Stimulated activated CD4-positive, alpha-beta T cell treated with anti-CD3 and anti-CD28 coated beads, Interleukin-1b, Interleukin-23, amount 100 ng/mL, for 1 hour (primary cell): ENCODE measurements around the gene PUSL1.

ENCODE experiments used
- DNase-seq, 2 donors: peaks; one replicate each; pipeline ENCODE4 v3.0.0-alpha.2; 2020; ENCODE audit warnings: low read depth in 2 of 2

Gene PUSL1

GRCh38 chr1:1340791-1341548, 32.6 kb downstream of the PUSL1 start:
- DNase-seq, result no peak

- no peak for DNase-seq
Measured at GRCh38 chr1:1341549-1342021, 33.2 kb downstream of the PUSL1 start.

GRCh38 chr1:1342061-1342562, 33.7 kb downstream of the PUSL1 start:
- DNase-seq, result no peak

- DNase-seq, result no peak
Measured at GRCh38 chr1:1342584-1343115, 34.3 kb downstream of the PUSL1 start.

DNA sequence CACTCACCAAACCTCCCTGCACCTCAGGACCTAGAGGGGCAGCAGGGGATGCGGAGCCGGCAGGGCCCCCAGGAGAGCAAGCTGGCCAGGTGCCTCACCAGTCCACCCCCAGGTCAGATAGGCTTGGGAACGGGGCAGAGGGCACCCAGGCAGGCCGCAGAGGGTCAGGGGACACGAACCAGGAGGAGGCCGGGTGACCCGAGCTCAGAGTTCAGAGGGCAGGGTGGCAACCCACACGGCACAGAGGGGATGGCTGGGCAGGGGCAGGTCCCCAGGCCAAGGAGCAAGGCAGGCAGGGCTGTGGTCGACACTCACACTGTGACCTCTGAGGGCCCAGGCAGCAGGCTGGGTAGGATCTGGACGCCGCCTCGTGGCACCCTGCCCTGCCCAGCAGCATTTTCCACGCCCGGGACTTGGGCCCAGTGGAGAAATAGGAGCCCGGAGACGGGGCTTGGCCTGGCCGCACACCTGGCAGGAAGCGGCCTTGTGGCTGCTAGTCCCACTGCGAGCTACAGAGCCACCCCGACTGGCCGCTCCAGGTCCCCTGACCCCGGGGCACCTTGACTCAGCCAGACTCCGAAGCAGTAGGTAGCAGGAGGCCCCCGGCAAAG, 35.5 kb downstream of the PUSL1 start:
- no peak for DNase-seq

DNA sequence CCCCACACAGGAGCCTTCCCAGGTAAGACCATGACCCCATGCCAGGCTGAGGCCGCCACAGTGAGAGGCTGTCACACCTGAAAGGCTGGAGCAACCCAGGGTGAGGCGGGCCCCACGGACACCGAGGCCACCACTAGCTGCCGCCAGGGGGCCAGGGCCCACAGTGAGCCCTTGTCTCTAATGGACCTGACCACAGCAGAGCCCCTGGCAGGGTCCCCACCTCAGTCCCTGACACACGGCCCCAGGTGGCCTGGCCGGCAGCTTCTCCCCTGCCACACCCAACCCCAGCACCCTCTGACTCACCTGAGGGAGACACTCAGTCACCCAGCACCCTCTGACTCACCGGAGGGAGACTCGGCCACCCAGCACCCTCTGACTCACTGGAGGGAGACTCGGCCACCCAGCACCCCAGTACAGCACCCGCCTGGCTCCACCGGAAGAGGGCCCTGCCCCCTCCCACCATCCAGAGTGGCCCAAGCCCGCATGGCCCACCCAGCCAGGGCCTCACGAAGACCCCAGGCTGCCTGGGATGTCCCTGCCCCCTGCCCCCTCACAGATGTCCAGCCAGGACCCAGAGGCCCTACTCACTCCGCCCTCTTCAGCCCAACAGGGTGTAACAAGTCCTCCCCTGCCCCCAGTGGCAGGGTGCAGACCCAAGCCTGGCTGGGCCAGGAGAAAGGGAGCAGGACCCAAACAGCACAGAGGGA, 36.4 kb downstream of the PUSL1 start:
- no peak for DNase-seq

DNA sequence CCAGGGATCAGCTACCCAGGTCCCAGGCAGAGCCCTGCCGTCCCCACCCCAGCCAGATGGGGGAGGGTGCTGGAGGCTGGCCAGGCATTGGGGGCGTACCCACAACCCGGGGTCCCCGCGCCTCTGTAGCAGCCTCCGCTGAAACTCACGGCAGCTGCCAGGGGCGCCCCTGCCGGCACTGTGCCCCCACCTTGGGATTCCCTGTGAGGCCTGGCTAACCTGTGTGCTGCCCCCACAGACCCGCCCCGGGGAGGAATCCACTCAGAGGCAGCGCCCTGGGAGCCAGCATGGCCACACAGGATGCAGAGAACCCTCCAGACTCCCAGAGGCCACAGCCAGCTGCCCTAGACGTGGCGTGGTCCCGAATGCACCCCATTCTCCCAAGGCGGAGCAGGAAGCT, 37.0 kb downstream of the PUSL1 start:
- DNase-seq, result no peak

DNA sequence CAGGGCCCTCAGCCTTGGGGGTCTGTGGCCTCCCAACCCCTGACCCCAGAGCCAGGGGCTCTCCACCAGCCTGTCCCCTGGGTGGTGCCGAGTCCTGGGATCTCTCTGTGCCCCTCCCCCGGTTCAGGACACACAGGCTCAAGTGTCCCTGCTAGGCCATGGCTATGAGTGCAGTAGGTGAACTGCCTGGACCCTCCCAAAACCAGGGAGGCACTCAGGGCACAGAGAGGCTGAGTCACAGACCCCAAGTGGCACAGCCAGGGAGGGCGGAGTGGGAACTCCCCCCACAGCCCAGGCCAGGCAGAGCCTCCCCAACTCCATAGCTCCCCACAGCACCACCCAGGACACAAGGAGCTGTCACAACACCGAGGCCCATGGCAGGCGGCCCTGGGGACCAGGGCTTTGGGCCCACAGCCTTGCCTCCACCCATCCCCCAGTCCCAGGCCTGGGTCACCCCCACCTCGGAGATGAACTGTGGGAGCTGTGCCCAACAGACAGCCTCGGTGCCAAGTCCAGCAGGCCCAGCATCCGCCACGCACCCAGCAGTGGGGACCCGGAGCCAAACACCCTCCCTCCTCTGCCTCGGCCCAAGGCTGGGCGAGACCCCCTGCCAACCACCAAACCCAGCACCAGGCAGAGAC, 37.6 kb downstream of the PUSL1 start:
- DNase-seq, result no peak

DNA sequence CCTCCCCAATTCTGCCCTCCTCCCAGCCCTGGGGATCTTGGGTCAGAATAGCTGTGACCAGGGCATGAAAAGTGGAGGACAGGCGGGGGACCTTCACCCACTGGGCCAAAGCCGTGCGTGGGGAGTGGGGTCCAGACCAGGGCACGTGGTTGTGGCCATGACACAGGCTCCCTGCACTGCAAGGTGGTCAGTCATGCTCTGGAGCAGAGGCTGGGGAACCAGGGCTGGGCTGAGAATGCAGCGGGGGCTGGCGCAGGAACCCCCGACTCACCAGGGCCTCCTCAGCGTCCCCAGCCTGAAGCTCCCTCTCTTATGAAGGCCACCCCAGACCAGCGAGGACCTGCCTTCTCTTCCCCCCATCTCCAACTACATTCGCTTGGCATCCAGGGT, 38.1 kb downstream of the PUSL1 start:
- DNase-seq, result no peak

- DNase-seq, result no peak
Measured at GRCh38 chr1:1347026-1347595, 38.7 kb downstream of the PUSL1 start.

DNA sequence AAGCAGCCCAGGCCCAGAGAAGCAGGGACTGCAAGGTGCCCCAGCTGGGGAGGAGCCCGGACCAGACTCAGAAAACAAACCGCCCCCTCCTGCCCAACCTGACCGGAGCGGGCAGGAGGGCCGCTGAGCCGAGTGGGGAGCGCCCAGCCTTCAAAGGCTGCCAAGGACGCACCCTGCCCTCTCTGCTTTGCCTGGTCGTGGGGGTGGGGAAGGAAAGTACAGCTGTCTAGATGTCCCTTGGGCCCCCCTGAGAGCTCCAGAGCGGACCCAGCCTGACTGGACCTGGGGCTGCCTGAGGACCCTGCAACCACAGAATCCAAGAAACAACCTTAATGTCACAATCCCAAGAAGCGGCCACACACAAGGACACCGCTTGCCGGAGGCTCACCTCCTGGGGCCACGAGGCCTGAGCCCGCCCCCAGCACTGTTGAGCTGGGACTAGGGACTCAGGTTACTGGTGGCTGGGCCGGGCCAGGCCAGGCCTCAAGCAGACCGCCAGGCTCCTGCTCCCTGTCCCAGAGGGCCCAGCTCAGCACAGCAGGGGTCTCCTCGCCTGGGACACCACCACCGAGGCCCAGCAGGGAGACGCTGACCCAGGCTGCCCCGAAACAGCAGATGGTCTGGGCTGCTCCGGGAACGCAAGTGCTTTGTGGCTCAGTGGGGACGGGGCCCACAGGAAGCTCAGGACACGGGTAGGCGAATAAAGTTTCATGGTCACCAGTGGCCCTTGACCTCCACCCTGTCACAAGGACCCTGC, 39.4 kb downstream of the PUSL1 start:
- DNase-seq, result no peak

- no peak for DNase-seq
Measured at GRCh38 chr1:1348420-1349255, 40.2 kb downstream of the PUSL1 start.

GRCh38 chr1:1349256-1350012, 41.0 kb downstream of the PUSL1 start, which contains the start of gene DVL1:
Gene DVL1 (minus strand): TSS chr1:1349418. CDS start chr1:1349065, 353 bp downstream.
- DNase-seq, result peak; percentile 55 to 59

GRCh38 chr1:1351511-1352427, 43.4 kb downstream of the PUSL1 start:
- DNase-seq, result no peak

GRCh38 chr1:1352786-1353388, 44.5 kb downstream of the PUSL1 start:
- DNase-seq, result no peak

- DNase-seq, result no peak
Measured at GRCh38 chr1:1353389-1354151, 45.2 kb downstream of the PUSL1 start.
